ENCODE measurements around the gene SAMD5. TPM values are rescaled to one million over a fixed set of nuclear protein-coding genes. Genes with fewer than 3 reads are reported as not detected.
"Not testable (repeated sequence)": the region's sequence is repeated elsewhere in the genome, so short reads cannot be mapped to it uniquely, and the experiment has no call there.

SAMD5 gene
- total and polyA plus RNA-seq, 10 of the 15 experiments (the other 5 are each of a cell fraction or from before 2014, with no cell fraction given) = 0.01 to 0.23 (median 0.05) TPM; not detected in 5

- no TSS peak for BruUV-seq (replicated peaks)
- Histone ChIP-seq H3K27me3 (replicated peaks in 1 of 2; ENCODE audit: control insufficient read depth in 2 of 2, insufficient read depth in 2 of 2, low read length in 1 of 2) (no peaks in the 10 kb centered on the region; a peak in 1 of 4 replicates), H3K79me2 (ENCODE audit: control insufficient read depth, insufficient read depth, low read length) (no peaks in the 10 kb centered on the region), H3K4me3 (no peak overlapping the region), H3K36me3 (ENCODE audit: control insufficient read depth in 2 of 2, insufficient read depth in 2 of 2, low read length in 1 of 2) (no peaks in the 10 kb centered on the region), H2AFZ (ENCODE audit: control insufficient read depth, low read depth, low read length) (no peak overlapping the region), H3K4me1 (ENCODE audit: control insufficient read depth, insufficient read depth, low read length) (no peaks in the 10 kb centered on the region), H3K9ac (ENCODE audit: control insufficient read depth, insufficient read depth, low read length) (no peak overlapping the region), H3K9me3 (replicated peaks; ENCODE audit: control insufficient read depth, insufficient read depth, low read length) (no peaks in the 10 kb centered on the region), H4K20me1 (ENCODE audit: control insufficient read depth, insufficient read depth) (no peaks in the 10 kb centered on the region), H3K27ac (ENCODE audit: control insufficient read depth, insufficient read depth) (no peak overlapping the region), H3K4me2 (ENCODE audit: control insufficient read depth, insufficient read depth) (no peak overlapping the region)
- TF ChIP-seq SPI1 (IDR thresholded peaks at IDR 0.05; ENCODE audit: borderline replicate concordance, insufficient read depth, low read depth, low read length) (no peak), YBX1 (IDR thresholded peaks at IDR 0.05) (no peak), SUPT20H (IDR thresholded peaks at IDR 0.05; ENCODE audit: borderline replicate concordance, control insufficient read depth, low read depth, low read length) (no peak)
- SMC1A ChIA-PET (ENCODE audit: uncharacterized antibody, unreplicated experiment) = no interaction called here
- CTCF ChIA-PET = no interaction called here
- ATAC-seq (no peak), DNase-seq (ENCODE audit: low read depth, low spot score) (no peak), FAIRE-seq (no peak)
- intact Hi-C loops (cut with micrococcal nuclease; ENCODE audit: unreplicated experiment) (no loop called here), in situ Hi-C loops (cut with MboI) (no loop called here)
- WGBS (ENCODE audit: insufficient coverage, insufficient replicate concordance, low lambda C conversion rate, missing lambda C conversion rate) = 64% methylated on average over 6 of the region's 6 CpGs
- RAD21 ChIA-PET (ENCODE audit: unreplicated experiment) = no interaction called here
- POLR2A ChIA-PET = no interaction called here
Measured at GRCh38 chr6:147538821-147539220, 30.3 kb downstream of the SAMD5 start.

- no peak for FAIRE-seq
- ChIA-PET CTCF (interaction anchor here (1.0 kb wide), 1 partner anchor 33 kb away, joined by 3 read pairs; no protein-coding TSS in a partner anchor), RAD21 (ENCODE audit: unreplicated experiment) (no interaction called here), POLR2A (interaction anchor here (0.6 to 0.7 kb wide), 2 partner anchors 33 to 589 kb away, joined by 3 to 10 read pairs; no protein-coding TSS in a partner anchor), SMC1A (ENCODE audit: uncharacterized antibody, unreplicated experiment) (interaction anchor here (0.6 kb wide), 1 partner anchor 1886 kb away, joined by 6 read pairs; no protein-coding TSS in a partner anchor)
- Histone ChIP-seq H3K79me2 (ENCODE audit: control insufficient read depth, insufficient read depth, low read length) (no peaks in the 10 kb centered on the region), H2AFZ (ENCODE audit: control insufficient read depth, low read depth, low read length) (no peak overlapping the region), H3K9ac (ENCODE audit: control insufficient read depth, insufficient read depth, low read length) (no peak overlapping the region), H3K27ac (ENCODE audit: control insufficient read depth, insufficient read depth) (no peak overlapping the region), H3K27me3 (replicated peaks in 1 of 2; ENCODE audit: control insufficient read depth in 2 of 2, insufficient read depth in 2 of 2, low read length in 1 of 2) (no peaks in the 10 kb centered on the region), H3K36me3 (ENCODE audit: control insufficient read depth in 2 of 2, insufficient read depth in 2 of 2, low read length in 1 of 2) (no peaks in the 10 kb centered on the region), H3K4me3 (no peak overlapping the region), H3K4me2 (ENCODE audit: control insufficient read depth, insufficient read depth) (no peak overlapping the region), H3K9me3 (replicated peaks; ENCODE audit: control insufficient read depth, insufficient read depth, low read length) (no peaks in the 10 kb centered on the region), H3K4me1 (ENCODE audit: control insufficient read depth, insufficient read depth, low read length) (no peaks in the 10 kb centered on the region), H4K20me1 (ENCODE audit: control insufficient read depth, insufficient read depth) (no peaks in the 10 kb centered on the region)
- BruUV-seq (replicated peaks) = no TSS peak
- ATAC-seq = no peak
- TF ChIP-seq MEF2B (IDR thresholded peaks at IDR 0.05; ENCODE audit: partially characterized antibody, poor library complexity, severe bottlenecking) = no peak
- TF ChIP-seq MTA3 (IDR thresholded peaks at IDR 0.05; ENCODE audit: borderline replicate concordance, low read length) = no peak
- TF ChIP-seq SMAD5 (IDR thresholded peaks at IDR 0.05; ENCODE audit: low read depth) = no peak
- TF ChIP-seq IKZF1 (conservative IDR thresholded peaks at IDR 0.05) = no peak
- TF ChIP-seq FOXM1 (IDR thresholded peaks at IDR 0.05; ENCODE audit: low read depth, low read length) = no peak
- no peak for TF ChIP-seq NFIC (IDR thresholded peaks at IDR 0.05; ENCODE audit: low read depth, low read length)
- in situ Hi-C loops (cut with MboI) (no loop called here), intact Hi-C loops (cut with micrococcal nuclease; ENCODE audit: unreplicated experiment) (no loop called here)
- no peak for DNase-seq (ENCODE audit: low read depth, low spot score)
- WGBS (ENCODE audit: insufficient coverage, insufficient replicate concordance, low lambda C conversion rate, missing lambda C conversion rate) = 33% methylated on average over 5 of the region's 5 CpGs
Measured at GRCh38 chr6:147540075-147540474, 31.6 kb downstream of the SAMD5 start.

- H2AFZ ChIP-seq (ENCODE audit: control insufficient read depth, low read depth, low read length); intact Hi-C loops (cut with micrococcal nuclease; ENCODE audit: unreplicated experiment); CTCF ChIA-PET; H3K4me3 ChIP-seq; H3K9me3 ChIP-seq (replicated peaks; ENCODE audit: control insufficient read depth, insufficient read depth, low read length); H3K27ac ChIP-seq (ENCODE audit: control insufficient read depth, insufficient read depth); H3K4me2 ChIP-seq (ENCODE audit: control insufficient read depth, insufficient read depth); in situ Hi-C loops (cut with MboI); POLR2A ChIA-PET; H3K36me3 ChIP-seq (ENCODE audit: control insufficient read depth in 2 of 2, insufficient read depth in 2 of 2, low read length in 1 of 2); FAIRE-seq; DNase-seq (ENCODE audit: low read depth, low spot score); H3K27me3 ChIP-seq (replicated peaks in 1 of 2; ENCODE audit: control insufficient read depth in 2 of 2, insufficient read depth in 2 of 2, low read length in 1 of 2); ATAC-seq; H3K4me1 ChIP-seq (ENCODE audit: control insufficient read depth, insufficient read depth, low read length); H3K9ac ChIP-seq (ENCODE audit: control insufficient read depth, insufficient read depth, low read length); SMC1A ChIA-PET (ENCODE audit: uncharacterized antibody, unreplicated experiment); H3K79me2 ChIP-seq (ENCODE audit: control insufficient read depth, insufficient read depth, low read length); BruUV-seq (replicated peaks); RAD21 ChIA-PET (ENCODE audit: unreplicated experiment); H4K20me1 ChIP-seq (ENCODE audit: control insufficient read depth, insufficient read depth): not testable (repeated sequence)
- WGBS (ENCODE audit: insufficient coverage, insufficient replicate concordance, low lambda C conversion rate, missing lambda C conversion rate) = 81% methylated on average over 4 of the region's 4 CpGs
Measured at GRCh38 chr6:147542436-147542835, 33.9 kb downstream of the SAMD5 start.
